Neural cell (in vitro differentiated cells): Measurements from ENCODE around the gene RNF144B. TPM values are rescaled to one million over a fixed set of nuclear protein-coding genes. Genes with fewer than 3 reads are reported as not detected.

Experiments used
- H2AFZ ChIP-seq: fragments of 200-600, 300-800 bp; sonication (generic), shearing (Covaris generic); 2 replicates; pipeline ENCODE4 v1.6.0; 2014; ENCODE audit warnings: low read depth, mild to moderate bottlenecking, antibody characterized with exemption, low read length, moderate library complexity
- H3F3A ChIP-seq: fragments of 200-600 bp; shearing (Covaris generic); 2 replicates; pipeline ENCODE4 v1.6.1; 2016; ENCODE audit warnings: mild to moderate bottlenecking, moderate library complexity, mixed read lengths, antibody characterized with exemption, low read length; ENCODE audit not compliant: insufficient read depth, poor library complexity, severe bottlenecking
- H3K27ac ChIP-seq: fragments of 200-600, 300-800 bp; sonication (generic), shearing (Covaris generic); 2 replicates; pipeline ENCODE4 v1.5.1; 2014; ENCODE audit warnings: mild to moderate bottlenecking, low read length, moderate library complexity
- H3K27me3 ChIP-seq: fragments of 300-800, 200-600 bp; sonication (generic), shearing (Covaris generic); 2 replicates; pipeline ENCODE4 v1.6.0; 2014; ENCODE audit warnings: mild to moderate bottlenecking, low read depth, low read length, moderate library complexity; ENCODE audit not compliant: insufficient read depth
- H3K36me3 ChIP-seq: fragments of 300-800, 200-600 bp; sonication (generic), shearing (Covaris generic); 2 replicates; pipeline ENCODE4 v1.5.1; 2014; ENCODE audit warnings: mild to moderate bottlenecking, antibody characterized with exemption, low read length, moderate library complexity; ENCODE audit not compliant: insufficient read depth
- H3K4me2 ChIP-seq: fragments of 300-800, 200-600 bp; sonication (generic), shearing (Covaris generic); 2 replicates; pipeline ENCODE4 v1.6.0; 2014; ENCODE audit warnings: mild to moderate bottlenecking, low read length
- H3K4me3 ChIP-seq: fragments of 300-800, 200-600 bp; sonication (generic), shearing (Covaris generic); 2 replicates; pipeline ENCODE4 v1.5.1; 2014; ENCODE audit warnings: mild to moderate bottlenecking, low read length, moderate library complexity
- H3K79me2 ChIP-seq: fragments of 200-600 bp; shearing (Covaris generic); replicated peaks from 2 replicates; pipeline ENCODE4 v1.6.0; 2014; ENCODE audit warnings: mild to moderate bottlenecking, low read length, moderate library complexity; ENCODE audit not compliant: insufficient read depth
- H3K9ac ChIP-seq: fragments of 300-800, 200-600 bp; sonication (generic), shearing (Covaris generic); 2 replicates; pipeline ENCODE4 v1.6.1; 2016; ENCODE audit warnings: mild to moderate bottlenecking, low read length, mixed read lengths
- H3K9me2 ChIP-seq: fragments of 200-600 bp; shearing (Covaris generic); 2 replicates; pipeline ENCODE4 v1.6.1; 2016; ENCODE audit warnings: mild to moderate bottlenecking, low read length, mixed read lengths; ENCODE audit not compliant: insufficient read depth
- H3K9me3 ChIP-seq: fragments of 200-600, 300-800 bp; sonication (generic), shearing (Covaris generic); 2 replicates; pipeline ENCODE4 v1.6.1; 2016; ENCODE audit warnings: mild to moderate bottlenecking, mixed run types, low read length, moderate library complexity, mixed read lengths
- H4K20me1 ChIP-seq: fragments of 200-600 bp; shearing (Covaris generic); 2 replicates; pipeline ENCODE4 v1.6.1; 2016; ENCODE audit warnings: mild to moderate bottlenecking, mixed run types; ENCODE audit not compliant: insufficient read depth
- CTCF ChIP-seq: fragments of 450-650 bp; IDR thresholded peaks from 2 replicates; pipeline ENCODE4 v1.5.1; 2014; ENCODE audit warnings: antibody characterized with exemption, mild to moderate bottlenecking, moderate library complexity; ENCODE audit not compliant: poor library complexity, severe bottlenecking
- EP300 ChIP-seq: fragments of 450-650 bp; conservative IDR thresholded peaks from 2 replicates; pipeline ENCODE4 v1.6.1; 2014; ENCODE audit warnings: antibody characterized with exemption, mild to moderate bottlenecking, moderate library complexity; ENCODE audit not compliant: poor library complexity, severe bottlenecking
- EZH2 ChIP-seq: fragments of 200-600, 300-800 bp; shearing (Covaris generic), sonication (generic); IDR thresholded peaks from 2 replicates; pipeline ENCODE4 v1.6.1; 2014; ENCODE audit warnings: antibody characterized with exemption, low read length, borderline replicate concordance, mild to moderate bottlenecking; ENCODE audit not compliant: insufficient read depth, poor library complexity, severe bottlenecking
- MXI1 ChIP-seq: fragments of 450-650 bp; conservative IDR thresholded peaks from 2 replicates; pipeline ENCODE4 v1.6.1; 2014; ENCODE audit warnings: antibody characterized with exemption, mild to moderate bottlenecking; ENCODE audit not compliant: poor library complexity, severe bottlenecking
- POLR2AphosphoS5 ChIP-seq: IDR thresholded peaks from 2 replicates; pipeline ENCODE4 v1.6.1; 2012
- RAD21 ChIP-seq: fragments of 450-650 bp; conservative IDR thresholded peaks from 2 replicates; pipeline ENCODE4 v1.6.1; 2014; ENCODE audit warnings: antibody characterized with exemption, mild to moderate bottlenecking, moderate library complexity
- REST ChIP-seq: IDR thresholded peaks from 2 replicates; pipeline ENCODE4 v1.6.1; 2012; ENCODE audit warnings: borderline replicate concordance
- SMC3 ChIP-seq: fragments of 450-650 bp; conservative IDR thresholded peaks from 2 replicates; pipeline ENCODE4 v1.6.1; 2014; ENCODE audit warnings: antibody characterized with exemption, mild to moderate bottlenecking, moderate library complexity; ENCODE audit not compliant: poor library complexity
- TAF1 ChIP-seq: IDR thresholded peaks from 2 replicates; pipeline ENCODE4 v1.6.1; 2012; ENCODE audit warnings: low read depth
- polyA plus RNA-seq: library from polyadenylated mRNA; depleted of rRNA; stranded (reverse); fragments of >200 nt; gene quantifications from 2 replicates; pipeline ENCODE4 v1.2.3, GENCODE V29; 2014

The RNF144B gene
- polyA plus RNA-seq, 1 donor from 2014 or later: 0.15 TPM

GRCh38 chr6:18504232-18504596 is 117.1 kb downstream of the RNF144B start:
- Histone ChIP-seq H4K20me1 (no peaks in the 10 kb centered on the region), H2AFZ (no peak overlapping the region), H3K4me2 (no peak overlapping the region), H3K27ac (no peak overlapping the region), H3K9me3 (no peaks in the 10 kb centered on the region), H3F3A (no peaks in the 10 kb centered on the region), H3K4me3 (no peak overlapping the region), H3K79me2 (no peaks in the 10 kb centered on the region), H3K27me3 (no peaks in the 10 kb centered on the region), H3K9ac (no peak overlapping the region), H3K9me2 (no peaks in the 10 kb centered on the region), H3K36me3 (no peaks in the 10 kb centered on the region)
- TF ChIP-seq RAD21: no peak
- TF ChIP-seq EZH2: no peak
- TF ChIP-seq MXI1: no peak
- no peak for TF ChIP-seq POLR2AphosphoS5
- TF ChIP-seq SMC3: no peak
- TF ChIP-seq CTCF: no peak
- TF ChIP-seq TAF1: no peak
- TF ChIP-seq EP300: no peak
- no peak for TF ChIP-seq REST

- Histone ChIP-seq H2AFZ (no peak overlapping the region), H3K4me2 (no peak overlapping the region), H3K9me2 (no peaks in the 10 kb centered on the region), H3K36me3 (no peaks in the 10 kb centered on the region), H3K9me3 (no peaks in the 10 kb centered on the region), H3K27me3 (no peaks in the 10 kb centered on the region), H3K27ac (no peak overlapping the region), H4K20me1 (no peaks in the 10 kb centered on the region), H3F3A (no peaks in the 10 kb centered on the region), H3K4me3 (no peak overlapping the region), H3K9ac (no peak overlapping the region), H3K79me2 (no peaks in the 10 kb centered on the region)
- TF ChIP-seq SMC3 (no peak), CTCF (no peak)
Measured at GRCh38 chr6:18506382-18507017, 119.3 kb downstream of the RNF144B start.
